Measurements from ENCODE around the gene RUNDC1. TPM values are rescaled to one million over a fixed set of nuclear protein-coding genes. Genes with fewer than 3 reads are reported as not detected.

The RUNDC1 gene
- 13.4 and 14.2 TPM in 2 replicates for total RNA-seq (2022)
- Bru-seq, nascent RNA: percentile 73 among the genes with signal in this experiment
- percentile 89 among the genes with signal in this experiment for BruChase-seq, experiment 1, labeled RNA remaining after a 6-hour chase
- percentile 81 among the genes with signal in this experiment for BruChase-seq, experiment 2, labeled RNA remaining after a 2-hour chase
- long read RNA-seq, transcript RUNDC1-201 (5 exons, 3,828 nt): major isoform, 35 of 47 reads
- long read RNA-seq, partial matches to known transcripts: 0 of 47 reads
- long read RNA-seq, other reads (novel, unspliced or antisense): 10 of 47 reads

DNA sequence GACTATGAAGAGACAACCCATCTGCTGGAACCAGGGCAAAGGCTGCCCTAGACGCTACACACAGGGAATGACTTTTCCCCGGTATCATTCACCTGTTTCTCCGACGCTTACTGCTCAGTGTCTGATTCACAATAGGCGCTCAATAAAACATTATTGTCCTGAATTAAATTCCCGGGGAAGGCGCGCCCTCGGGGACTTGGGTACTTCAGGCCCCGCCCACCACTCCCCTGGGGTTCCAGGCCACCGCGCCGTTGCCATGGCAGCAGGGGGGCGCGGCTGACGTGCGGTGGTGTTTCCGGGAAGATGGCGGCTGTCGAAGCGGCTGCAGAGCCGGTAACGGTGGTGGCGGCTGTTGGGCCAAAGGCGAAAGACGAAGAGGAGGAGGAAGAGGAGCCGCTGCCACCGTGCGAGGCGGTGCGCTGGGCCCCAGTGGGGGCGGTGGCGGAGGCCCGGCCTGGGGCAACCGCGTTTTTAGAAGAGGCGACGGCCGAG is at the start of gene RUNDC1:
Gene RUNDC1, plus strand, starts transcription at position 292 of the 492 bp plus-strand sequence. Its CDS starts 12 bp downstream, at position 304.
- H3K36me3 Mint-ChIP-seq (ENCODE audit: insufficient read depth, unreplicated experiment): peaks cover 40% of the 10 kb centered on the region
- TF ChIP-seq, protein P1, sequence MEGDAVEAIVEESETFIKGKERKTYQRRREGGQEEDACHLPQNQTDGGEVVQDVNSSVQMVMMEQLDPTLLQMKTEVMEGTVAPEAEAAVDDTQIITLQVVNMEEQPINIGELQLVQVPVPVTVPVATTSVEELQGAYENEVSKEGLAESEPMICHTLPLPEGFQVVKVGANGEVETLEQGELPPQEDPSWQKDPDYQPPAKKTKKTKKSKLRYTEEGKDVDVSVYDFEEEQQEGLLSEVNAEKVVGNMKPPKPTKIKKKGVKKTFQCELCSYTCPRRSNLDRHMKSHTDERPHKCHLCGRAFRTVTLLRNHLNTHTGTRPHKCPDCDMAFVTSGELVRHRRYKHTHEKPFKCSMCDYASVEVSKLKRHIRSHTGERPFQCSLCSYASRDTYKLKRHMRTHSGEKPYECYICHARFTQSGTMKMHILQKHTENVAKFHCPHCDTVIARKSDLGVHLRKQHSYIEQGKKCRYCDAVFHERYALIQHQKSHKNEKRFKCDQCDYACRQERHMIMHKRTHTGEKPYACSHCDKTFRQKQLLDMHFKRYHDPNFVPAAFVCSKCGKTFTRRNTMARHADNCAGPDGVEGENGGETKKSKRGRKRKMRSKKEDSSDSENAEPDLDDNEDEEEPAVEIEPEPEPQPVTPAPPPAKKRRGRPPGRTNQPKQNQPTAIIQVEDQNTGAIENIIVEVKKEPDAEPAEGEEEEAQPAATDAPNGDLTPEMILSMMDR (IDR thresholded peaks at IDR 0.05; ENCODE audit: unreplicated experiment): no peak
- H3K27ac Mint-ChIP-seq (ENCODE audit: low read depth, unreplicated experiment): peak within 1 kb of the TSS; percentile 82
- CTCF ChIA-PET: interaction anchor here (1.0 to 1.1 kb wide), 2 partner anchors 8 to 12 kb away, joined by 3 read pairs; no protein-coding TSS in a partner anchor
- peaks cover 12% of the 10 kb centered on the region for H3K4me1 Mint-ChIP-seq (ENCODE audit: insufficient read depth, unreplicated experiment)
- H3K4me3 Mint-ChIP-seq (ENCODE audit: unreplicated experiment): peak within 1 kb of the TSS; percentile 95
- H3K9me3 Mint-ChIP-seq (ENCODE audit: unreplicated experiment): no peaks in the 10 kb centered on the region
- POLR2A ChIA-PET: interaction anchor here (0.6 to 4.1 kb wide), 11 partner anchors 11 to 495 kb away, joined by 3 to 46 read pairs (median 4); partner anchors contain the start of genes AARSD1, NBR1, PSME3 and RPL27
- intact Hi-C loops (cut with micrococcal nuclease): no loop called here
- DNase-seq (ENCODE audit: unreplicated experiment): peak; percentile 86
- BruUV-seq (replicated peaks): no TSS peak
- H3K27me3 Mint-ChIP-seq (ENCODE audit: insufficient read depth, unreplicated experiment): no peaks in the 10 kb centered on the region

- TF ChIP-seq, protein P1 (IDR thresholded peaks at IDR 0.05; ENCODE audit: unreplicated experiment): peak; percentile 49
These were observed 42.4 kb upstream of the RUNDC1 start for GRCh38 chr17:42937712-42938596.

GRCh38 chr17:42944211-42944610 is 36.2 kb upstream of the RUNDC1 start:
- TF ChIP-seq, protein P1 (IDR thresholded peaks at IDR 0.05; ENCODE audit: unreplicated experiment): no peak
- Mint-ChIP-seq H3K4me3 (ENCODE audit: unreplicated experiment) (no peak overlapping the region), H3K27me3 (ENCODE audit: insufficient read depth, unreplicated experiment) (no peaks in the 10 kb centered on the region), H3K9me3 (ENCODE audit: unreplicated experiment) (no peaks in the 10 kb centered on the region), H3K36me3 (ENCODE audit: insufficient read depth, unreplicated experiment) (peaks cover 6% of the 10 kb centered on the region), H3K27ac (ENCODE audit: low read depth, unreplicated experiment) (no peak overlapping the region), H3K4me1 (ENCODE audit: insufficient read depth, unreplicated experiment) (no peaks in the 10 kb centered on the region)
- intact Hi-C loops (cut with micrococcal nuclease): no loop called here
- no peak for DNase-seq (ENCODE audit: unreplicated experiment)
- ChIA-PET CTCF (no interaction called here), POLR2A (no interaction called here)
- no TSS peak for BruUV-seq (replicated peaks)

More at GRCh38 chr17:42937712-42938596, 42.4 kb upstream of the RUNDC1 start:
- no peaks in the 10 kb centered on the region for H3K36me3 Mint-ChIP-seq (ENCODE audit: insufficient read depth, unreplicated experiment)
- no peak overlapping the region for H3K4me3 Mint-ChIP-seq (ENCODE audit: unreplicated experiment)
- H3K27ac Mint-ChIP-seq (ENCODE audit: low read depth, unreplicated experiment): no peak overlapping the region
- no peaks in the 10 kb centered on the region for H3K4me1 Mint-ChIP-seq (ENCODE audit: insufficient read depth, unreplicated experiment)
- H3K27me3 Mint-ChIP-seq (ENCODE audit: insufficient read depth, unreplicated experiment): peaks cover 12% of the 10 kb centered on the region
- no peaks in the 10 kb centered on the region for H3K9me3 Mint-ChIP-seq (ENCODE audit: unreplicated experiment)
- intact Hi-C loops (cut with micrococcal nuclease): loop anchor here (1.0 kb wide), 2 partner anchors 95 to 118 kb away; no protein-coding TSS in a partner anchor
- DNase-seq (ENCODE audit: unreplicated experiment): peak; percentile 60
- POLR2A ChIA-PET: interaction anchor here (0.6 to 1.7 kb wide), 3 partner anchors 25 to 213 kb away, joined by 3 to 8 read pairs (median 4); partner anchors contain the start of gene AOC2
- no TSS peak for BruUV-seq (replicated peaks)
- CTCF ChIA-PET: interaction anchor here (0.6 to 4.7 kb wide), 25 partner anchors 9 to 894 kb away, joined by 3 to 60 read pairs (median 4); partner anchors contain the start of genes AOC2, PSME3 and RPL27
